ENCODE results near the gene RUFY3. TPM values are rescaled to one million over a fixed set of nuclear protein-coding genes. Genes with fewer than 3 reads are reported as not detected.

RUFY3 gene
- total RNA-seq, 1 experiment from 2014 or later: 48.0 TPM

DNA sequence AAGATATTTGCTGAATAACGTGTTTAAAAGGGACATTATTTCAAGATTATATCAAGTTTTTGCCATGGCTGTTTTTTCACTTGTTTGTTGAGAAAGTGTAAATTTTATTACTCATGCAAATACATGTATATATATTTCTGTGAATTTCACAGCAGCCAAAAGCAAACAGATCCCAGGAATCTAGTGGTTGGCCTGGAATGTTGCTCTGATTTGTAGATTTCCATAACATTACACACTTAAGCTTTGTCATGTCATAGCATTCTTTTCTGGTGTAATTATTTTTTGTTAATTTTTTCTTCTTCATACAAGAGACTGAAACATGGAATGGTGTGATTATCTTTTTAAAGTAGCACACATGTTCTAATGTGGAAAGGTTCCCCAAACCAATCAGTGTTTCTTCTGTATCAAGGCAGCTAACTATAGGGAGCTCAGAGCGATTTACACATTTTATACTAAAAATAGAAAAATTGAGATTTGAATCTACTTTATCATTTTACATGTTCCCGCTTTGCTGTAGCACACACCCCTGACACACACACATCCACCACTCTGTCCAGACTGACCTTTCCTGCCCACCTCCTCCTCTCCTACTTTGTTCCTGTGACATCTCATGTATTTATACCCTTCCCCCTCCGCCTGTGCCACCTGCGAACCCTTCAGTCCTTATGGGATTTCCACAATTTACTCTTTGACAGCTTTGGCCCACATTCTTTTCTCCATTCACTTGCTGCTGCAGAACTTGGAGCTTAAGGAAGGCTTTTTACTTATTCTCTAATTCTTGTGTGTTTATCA is 20.3 kb downstream of the RUFY3 start:
- no peak overlapping the region for H4K5ac ChIP-seq (ENCODE audit: insufficient read length, low read depth, low read length)
- H3K4me1 ChIP-seq (ENCODE audit: insufficient read depth, low read length): no peaks in the 10 kb centered on the region
- Mint-ChIP-seq H3K27me3 (ENCODE audit: low read depth) (no peaks in the 10 kb centered on the region; the same call in 1 of the 2 replicates), H3K4me3 (no peak overlapping the region), H3K4me1 (peaks cover 18 to 19% of the 10 kb centered on the region in 2 experiments), H3K27ac (peak overlapping the region; percentile 1 to 17 (median 3); a peak in 2 of 7 replicates), H3K36me3 (ENCODE audit: insufficient read depth in 1 of 3, low read depth in 3 of 3) (no peaks in the 10 kb centered on the region), H3K9me3 (no peaks in the 10 kb centered on the region)
- H3K14ac ChIP-seq (ENCODE audit: insufficient read depth, low read length): no peak overlapping the region
- H3K27ac ChIP-seq (ENCODE audit: insufficient read length, low read depth, low read length): no peak overlapping the region
- no CpG with 5 or more reads among the region's 5 CpGs for WGBS (ENCODE audit: extremely low coverage, insufficient read length, low lambda C conversion rate)
- no peak overlapping the region for H3K4ac ChIP-seq (ENCODE audit: low read depth, low read length)
- H3T11ph ChIP-seq (ENCODE audit: low read length): no peak overlapping the region
- no peaks in the 10 kb centered on the region for H3K23me2 ChIP-seq (ENCODE audit: insufficient read length, low read depth, low read length, poor library complexity, severe bottlenecking)
- TF ChIP-seq, protein P1, sequence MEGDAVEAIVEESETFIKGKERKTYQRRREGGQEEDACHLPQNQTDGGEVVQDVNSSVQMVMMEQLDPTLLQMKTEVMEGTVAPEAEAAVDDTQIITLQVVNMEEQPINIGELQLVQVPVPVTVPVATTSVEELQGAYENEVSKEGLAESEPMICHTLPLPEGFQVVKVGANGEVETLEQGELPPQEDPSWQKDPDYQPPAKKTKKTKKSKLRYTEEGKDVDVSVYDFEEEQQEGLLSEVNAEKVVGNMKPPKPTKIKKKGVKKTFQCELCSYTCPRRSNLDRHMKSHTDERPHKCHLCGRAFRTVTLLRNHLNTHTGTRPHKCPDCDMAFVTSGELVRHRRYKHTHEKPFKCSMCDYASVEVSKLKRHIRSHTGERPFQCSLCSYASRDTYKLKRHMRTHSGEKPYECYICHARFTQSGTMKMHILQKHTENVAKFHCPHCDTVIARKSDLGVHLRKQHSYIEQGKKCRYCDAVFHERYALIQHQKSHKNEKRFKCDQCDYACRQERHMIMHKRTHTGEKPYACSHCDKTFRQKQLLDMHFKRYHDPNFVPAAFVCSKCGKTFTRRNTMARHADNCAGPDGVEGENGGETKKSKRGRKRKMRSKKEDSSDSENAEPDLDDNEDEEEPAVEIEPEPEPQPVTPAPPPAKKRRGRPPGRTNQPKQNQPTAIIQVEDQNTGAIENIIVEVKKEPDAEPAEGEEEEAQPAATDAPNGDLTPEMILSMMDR (conservative IDR thresholded peaks at IDR 0.05): no peak
- H4K20me1 ChIP-seq (ENCODE audit: control insufficient read depth, insufficient read depth, insufficient read length): no peaks in the 10 kb centered on the region
- H3K18ac ChIP-seq (ENCODE audit: insufficient read length, low read depth, low read length): no peak overlapping the region
- DNase-seq: no peak
- no peak overlapping the region for H4K8ac ChIP-seq (replicated peaks; ENCODE audit: insufficient read length, low read depth, low read length)
- H2BK20ac ChIP-seq (ENCODE audit: low read depth, low read length, poor library complexity, severe bottlenecking): no peak overlapping the region
- H4K91ac ChIP-seq (ENCODE audit: insufficient read length, low read depth, low read length): no peak overlapping the region
- no peak overlapping the region for H3K4me2 ChIP-seq (ENCODE audit: insufficient read depth, insufficient read length, low read length)
- H3K79me2 ChIP-seq (ENCODE audit: insufficient read depth, low read length): no peaks in the 10 kb centered on the region
- no peak overlapping the region for H3K9ac ChIP-seq (ENCODE audit: extremely low read depth, insufficient read length, low read length)
- H2BK120ac ChIP-seq (ENCODE audit: low read depth, low read length, poor library complexity, severe bottlenecking): no peak overlapping the region
- H3K23ac ChIP-seq (ENCODE audit: insufficient read length, low read depth, low read length): no peak overlapping the region
- H2BK12ac ChIP-seq (ENCODE audit: insufficient read length, low read depth, low read length): no peak overlapping the region
- H2BK5ac ChIP-seq (ENCODE audit: insufficient read length, low read length): no peak overlapping the region
- no peak overlapping the region for H3K56ac ChIP-seq (ENCODE audit: insufficient read length, low read depth, low read length)
- H2AK5ac ChIP-seq (ENCODE audit: insufficient read length, low read length): no peak overlapping the region
- no peaks in the 10 kb centered on the region for H3K79me1 ChIP-seq (ENCODE audit: insufficient read depth, low read depth, low read length, poor library complexity, severe bottlenecking)
- H3K9me3 ChIP-seq (ENCODE audit: control insufficient read depth, low read depth, low read length): no peaks in the 10 kb centered on the region
- no peaks in the 10 kb centered on the region for H3K27me3 ChIP-seq (ENCODE audit: insufficient read depth, low read length)
- no peak overlapping the region for H2AFZ ChIP-seq (ENCODE audit: low read length)
- H2BK15ac ChIP-seq (ENCODE audit: low read depth, low read length): no peak overlapping the region

Measured in H9 (cell line).